DOHH2 (cell line): Measurements from ENCODE around the gene VPS35.

Source experiments
- H3F3A ChIP-seq: fragments of 200-600 bp; sonication (generic), shearing (Covaris generic); 2 replicates; pipeline ENCODE4 v1.6.0; 2016; ENCODE audit warnings: antibody characterized with exemption, mild to moderate bottlenecking; ENCODE audit not compliant: control insufficient read depth, insufficient read depth
- H3K27ac ChIP-seq: fragments of 200-600 bp; sonication (generic); 2 replicates; pipeline ENCODE4 v1.5.1; 2014; ENCODE audit warnings: low read depth, mild to moderate bottlenecking, low read length, moderate library complexity
- H3K27me3 ChIP-seq: fragments of 200-600 bp; sonication (generic); 2 replicates; pipeline ENCODE4 v1.6.1; 2014; ENCODE audit warnings: mild to moderate bottlenecking, low read length, mixed read lengths; ENCODE audit not compliant: control insufficient read depth
- H3K36me3 ChIP-seq: fragments of 200-600 bp; sonication (generic); 2 replicates; pipeline ENCODE4 v1.6.1; 2014; ENCODE audit warnings: mild to moderate bottlenecking, low read length, moderate library complexity, mixed read lengths; ENCODE audit not compliant: control insufficient read depth
- H3K4me1 ChIP-seq: fragments of 200-600 bp; sonication (generic); 2 replicates; pipeline ENCODE4 v1.6.1; 2014; ENCODE audit warnings: mild to moderate bottlenecking, low read length, mixed read lengths; ENCODE audit not compliant: control insufficient read depth
- H3K4me2 ChIP-seq: fragments of 200-600 bp; sonication (generic); 2 replicates; pipeline ENCODE4 v1.6.0; 2014; ENCODE audit warnings: mild to moderate bottlenecking, low read length, moderate library complexity
- H3K4me3 ChIP-seq: fragments of 200-600 bp; sonication (generic); 2 replicates; pipeline ENCODE4 v1.5.1; 2014; ENCODE audit warnings: mild to moderate bottlenecking, low read length, mixed read lengths
- H3K79me2 ChIP-seq: fragments of 200-600 bp; sonication (generic); 2 replicates; pipeline ENCODE4 v1.6.1; 2014; ENCODE audit warnings: mild to moderate bottlenecking, low read length, mixed read lengths; ENCODE audit not compliant: control insufficient read depth
- H3K9me2 ChIP-seq: fragments of 200-600 bp; sonication (generic); replicated peaks from 2 replicates; pipeline ENCODE4 v1.6.1; 2014; ENCODE audit warnings: mild to moderate bottlenecking, low read length, mixed read lengths; ENCODE audit not compliant: control insufficient read depth
- H3K9me3 ChIP-seq: fragments of 200-600 bp; sonication (generic); 2 replicates; pipeline ENCODE4 v1.6.1; 2014; ENCODE audit warnings: antibody characterized with exemption, low read length, mixed read lengths; ENCODE audit not compliant: control insufficient read depth, insufficient read depth
- H4K20me1 ChIP-seq: fragments of 200-600 bp; sonication (generic); 2 replicates; pipeline ENCODE4 v1.6.0; 2014; ENCODE audit warnings: low read depth, mild to moderate bottlenecking, antibody characterized with exemption, low read length, moderate library complexity; ENCODE audit not compliant: control insufficient read depth, insufficient read depth
- EZH2phosphoT487 ChIP-seq: fragments of 200-600 bp; sonication (generic); IDR thresholded peaks from 2 replicates; pipeline ENCODE4 v1.6.1; 2017; ENCODE audit warnings: borderline replicate concordance, mild to moderate bottlenecking, antibody characterized with exemption, low read length, moderate library complexity, mixed read lengths
- TF ChIP-seq, protein P1 (sequence below): fragments of 200-600 bp; sonication (generic); IDR thresholded peaks from one replicate; pipeline ENCODE4 v1.5.1; 2014; ENCODE audit warnings: antibody characterized with exemption, mild to moderate bottlenecking, low read depth, low read length; ENCODE audit not compliant: poor library complexity, severe bottlenecking

VPS35 gene

DNA sequence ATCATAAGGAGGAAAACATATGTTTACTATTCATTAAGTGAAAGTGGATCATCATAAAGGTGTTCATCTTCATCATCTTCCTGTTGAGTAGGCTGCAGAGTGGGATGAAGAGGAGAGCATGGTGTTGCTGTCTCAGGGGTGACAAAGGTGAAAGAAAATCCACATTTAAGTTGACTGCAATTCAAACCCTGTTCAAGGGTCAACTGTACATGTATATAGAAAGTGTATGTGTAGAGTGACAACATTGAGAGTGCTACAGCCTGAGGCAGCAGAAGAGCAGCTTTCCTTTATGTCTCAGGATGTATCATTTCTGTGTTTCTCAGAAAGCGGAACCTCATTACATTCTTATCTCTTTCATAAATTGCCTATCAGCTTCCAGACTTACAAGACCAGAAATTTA, 17.7 kb upstream of the VPS35 start:
- no peaks in the 10 kb centered on the region for H3K9me3 ChIP-seq
- peaks cover 4% of the 10 kb centered on the region; the same call in 1 of the 2 replicates for H3F3A ChIP-seq
- no peak overlapping the region for H3K4me3 ChIP-seq
- H3K27me3 ChIP-seq = no peaks in the 10 kb centered on the region
- no peaks in the 10 kb centered on the region for H4K20me1 ChIP-seq
- no peaks in the 10 kb centered on the region for H3K9me2 ChIP-seq
- no peak overlapping the region for H3K27ac ChIP-seq
- TF ChIP-seq, protein P1, sequence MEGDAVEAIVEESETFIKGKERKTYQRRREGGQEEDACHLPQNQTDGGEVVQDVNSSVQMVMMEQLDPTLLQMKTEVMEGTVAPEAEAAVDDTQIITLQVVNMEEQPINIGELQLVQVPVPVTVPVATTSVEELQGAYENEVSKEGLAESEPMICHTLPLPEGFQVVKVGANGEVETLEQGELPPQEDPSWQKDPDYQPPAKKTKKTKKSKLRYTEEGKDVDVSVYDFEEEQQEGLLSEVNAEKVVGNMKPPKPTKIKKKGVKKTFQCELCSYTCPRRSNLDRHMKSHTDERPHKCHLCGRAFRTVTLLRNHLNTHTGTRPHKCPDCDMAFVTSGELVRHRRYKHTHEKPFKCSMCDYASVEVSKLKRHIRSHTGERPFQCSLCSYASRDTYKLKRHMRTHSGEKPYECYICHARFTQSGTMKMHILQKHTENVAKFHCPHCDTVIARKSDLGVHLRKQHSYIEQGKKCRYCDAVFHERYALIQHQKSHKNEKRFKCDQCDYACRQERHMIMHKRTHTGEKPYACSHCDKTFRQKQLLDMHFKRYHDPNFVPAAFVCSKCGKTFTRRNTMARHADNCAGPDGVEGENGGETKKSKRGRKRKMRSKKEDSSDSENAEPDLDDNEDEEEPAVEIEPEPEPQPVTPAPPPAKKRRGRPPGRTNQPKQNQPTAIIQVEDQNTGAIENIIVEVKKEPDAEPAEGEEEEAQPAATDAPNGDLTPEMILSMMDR = no peak
- TF ChIP-seq EZH2phosphoT487 = no peak
- no peak overlapping the region for H3K4me2 ChIP-seq
- peaks cover 2% of the 10 kb centered on the region for H3K36me3 ChIP-seq
- H3K79me2 ChIP-seq = no peaks in the 10 kb centered on the region
- no peaks in the 10 kb centered on the region for H3K4me1 ChIP-seq

DNA sequence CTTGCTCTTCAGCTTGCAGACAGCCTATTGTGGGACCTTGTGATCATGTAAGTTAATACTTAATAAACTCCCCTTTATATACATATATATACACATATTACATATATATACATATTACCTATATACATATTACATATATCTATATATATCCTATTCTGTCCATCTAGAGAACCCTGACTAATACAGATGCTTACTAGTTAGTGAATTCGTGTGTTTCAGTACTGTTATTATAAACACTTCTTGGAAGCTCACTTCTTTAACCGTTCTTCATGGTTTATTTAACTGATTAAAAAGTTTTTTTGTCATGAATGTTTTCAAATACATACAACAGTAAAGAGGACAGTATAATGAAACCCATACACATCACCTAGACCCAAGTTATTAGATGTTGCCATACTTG, 13.1 kb upstream of the VPS35 start:
- Histone ChIP-seq H3K27ac (no peak overlapping the region), H3K9me3 (no peaks in the 10 kb centered on the region), H3K27me3 (no peaks in the 10 kb centered on the region), H3K79me2 (no peaks in the 10 kb centered on the region), H3K9me2 (no peaks in the 10 kb centered on the region), H3K4me2 (no peak overlapping the region), H3F3A (peaks cover 33% of the 10 kb centered on the region), H3K4me3 (no peak overlapping the region), H3K4me1 (no peaks in the 10 kb centered on the region), H3K36me3 (peaks cover 39% of the 10 kb centered on the region), H4K20me1 (no peaks in the 10 kb centered on the region)
- TF ChIP-seq, protein P1 = no peak
- no peak for TF ChIP-seq EZH2phosphoT487

DNA sequence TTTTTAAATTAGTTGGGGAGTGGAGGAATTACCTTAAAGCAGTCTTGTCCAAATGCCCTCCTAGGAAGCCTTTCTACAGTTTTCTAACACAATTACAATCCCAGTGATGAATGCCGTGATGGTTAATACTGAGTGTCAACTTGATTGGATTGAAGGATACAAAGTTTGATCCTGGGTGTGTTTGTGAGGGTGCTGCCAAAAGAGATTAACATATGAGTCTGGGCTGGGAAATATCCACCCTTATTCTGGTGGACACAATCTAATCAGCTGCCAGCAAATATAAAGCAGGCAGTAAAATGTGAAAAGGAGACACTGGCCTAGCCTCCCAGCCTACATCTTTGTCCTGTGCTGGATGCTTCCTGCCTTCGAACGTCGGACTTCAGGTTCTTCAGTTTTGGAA, 12.6 kb upstream of the VPS35 start:
- H3K36me3 ChIP-seq = peaks cover 44% of the 10 kb centered on the region
- H4K20me1 ChIP-seq = no peaks in the 10 kb centered on the region
- H3K4me2 ChIP-seq = no peak overlapping the region
- no peaks in the 10 kb centered on the region for H3K9me3 ChIP-seq
- H3K27ac ChIP-seq = no peak overlapping the region
- no peaks in the 10 kb centered on the region for H3K9me2 ChIP-seq
- H3K4me1 ChIP-seq = no peaks in the 10 kb centered on the region
- H3F3A ChIP-seq = peaks cover 37% of the 10 kb centered on the region
- no peaks in the 10 kb centered on the region for H3K79me2 ChIP-seq
- no peak overlapping the region for H3K4me3 ChIP-seq
- TF ChIP-seq, protein P1 = no peak
- no peak for TF ChIP-seq EZH2phosphoT487
- no peaks in the 10 kb centered on the region for H3K27me3 ChIP-seq

DNA sequence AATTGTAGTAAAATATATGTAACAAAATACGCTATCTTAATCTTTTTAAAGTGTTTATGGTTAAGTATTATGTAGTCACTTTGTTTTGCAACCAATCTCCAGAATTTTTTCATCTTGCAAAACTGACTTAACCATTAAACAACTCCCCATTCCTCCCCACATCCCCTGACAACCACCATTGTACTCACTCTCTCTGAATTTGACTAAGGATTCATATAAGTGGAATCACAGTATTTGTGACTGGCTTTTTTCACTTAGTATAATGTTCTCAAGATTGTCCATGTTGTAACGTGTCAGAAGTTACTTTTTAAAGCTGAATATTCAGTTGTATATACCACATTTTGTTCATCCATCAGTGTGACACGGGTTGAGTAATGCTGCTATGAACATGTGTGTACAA, 11.1 kb upstream of the VPS35 start:
- Histone ChIP-seq H3K4me3 (no peak overlapping the region), H3K27me3 (no peaks in the 10 kb centered on the region), H3F3A (peaks cover 46% of the 10 kb centered on the region), H3K4me1 (no peaks in the 10 kb centered on the region), H3K9me3 (no peaks in the 10 kb centered on the region), H3K36me3 (peaks cover 59% of the 10 kb centered on the region), H3K27ac (no peak overlapping the region), H3K9me2 (no peaks in the 10 kb centered on the region), H4K20me1 (no peaks in the 10 kb centered on the region), H3K79me2 (peaks cover 6% of the 10 kb centered on the region), H3K4me2 (no peak overlapping the region)
- TF ChIP-seq EZH2phosphoT487 = no peak
- TF ChIP-seq, protein P1 = no peak
